ENCODE results near the gene WDFY3. TPM values are rescaled to one million over a fixed set of nuclear protein-coding genes. Genes with fewer than 3 reads are reported as not detected.

Gene WDFY3
- total RNA-seq, 2 experiments from 2014 or later, result 0.09 to 0.38 TPM

DNA sequence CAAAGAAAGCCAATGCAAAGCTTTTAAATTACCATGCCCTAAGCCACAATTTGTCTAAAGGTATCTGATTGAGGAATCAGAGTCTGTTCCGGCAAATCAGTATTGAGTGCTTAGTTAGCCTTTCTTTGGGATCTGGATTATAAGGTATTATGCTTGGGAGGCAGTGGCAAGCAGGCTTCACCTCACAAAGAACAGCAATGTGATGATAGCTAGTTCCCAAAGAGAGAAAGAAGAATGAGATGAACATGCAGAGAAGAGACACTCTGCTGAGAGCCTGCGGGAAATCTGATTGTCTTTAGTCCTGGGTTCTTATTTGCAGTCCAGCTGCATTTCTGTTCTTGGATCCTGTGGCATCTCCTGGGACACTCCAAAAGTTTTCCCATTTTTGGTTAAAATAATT, 35.2 kb downstream of the WDFY3 start:
- Mint-ChIP-seq H3K4me1 (ENCODE audit: low read depth) (no peaks in the 10 kb centered on the region), H3K9me3 (no peaks in the 10 kb centered on the region), H3K36me3 (ENCODE audit: low read depth) (no peaks in the 10 kb centered on the region), H3K27me3 (no peaks in the 10 kb centered on the region), H3K4me3 (no peak overlapping the region), H3K27ac (no peak overlapping the region)
- TF ChIP-seq, protein P1, sequence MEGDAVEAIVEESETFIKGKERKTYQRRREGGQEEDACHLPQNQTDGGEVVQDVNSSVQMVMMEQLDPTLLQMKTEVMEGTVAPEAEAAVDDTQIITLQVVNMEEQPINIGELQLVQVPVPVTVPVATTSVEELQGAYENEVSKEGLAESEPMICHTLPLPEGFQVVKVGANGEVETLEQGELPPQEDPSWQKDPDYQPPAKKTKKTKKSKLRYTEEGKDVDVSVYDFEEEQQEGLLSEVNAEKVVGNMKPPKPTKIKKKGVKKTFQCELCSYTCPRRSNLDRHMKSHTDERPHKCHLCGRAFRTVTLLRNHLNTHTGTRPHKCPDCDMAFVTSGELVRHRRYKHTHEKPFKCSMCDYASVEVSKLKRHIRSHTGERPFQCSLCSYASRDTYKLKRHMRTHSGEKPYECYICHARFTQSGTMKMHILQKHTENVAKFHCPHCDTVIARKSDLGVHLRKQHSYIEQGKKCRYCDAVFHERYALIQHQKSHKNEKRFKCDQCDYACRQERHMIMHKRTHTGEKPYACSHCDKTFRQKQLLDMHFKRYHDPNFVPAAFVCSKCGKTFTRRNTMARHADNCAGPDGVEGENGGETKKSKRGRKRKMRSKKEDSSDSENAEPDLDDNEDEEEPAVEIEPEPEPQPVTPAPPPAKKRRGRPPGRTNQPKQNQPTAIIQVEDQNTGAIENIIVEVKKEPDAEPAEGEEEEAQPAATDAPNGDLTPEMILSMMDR (IDR thresholded peaks at IDR 0.05), result no peak
- no peak for ATAC-seq
- ChIA-PET POLR2A (no interaction called here), CTCF (no interaction called here)
- intact Hi-C loops (cut with micrococcal nuclease), result no loop called here
- DNase-seq, result no peak

DNA sequence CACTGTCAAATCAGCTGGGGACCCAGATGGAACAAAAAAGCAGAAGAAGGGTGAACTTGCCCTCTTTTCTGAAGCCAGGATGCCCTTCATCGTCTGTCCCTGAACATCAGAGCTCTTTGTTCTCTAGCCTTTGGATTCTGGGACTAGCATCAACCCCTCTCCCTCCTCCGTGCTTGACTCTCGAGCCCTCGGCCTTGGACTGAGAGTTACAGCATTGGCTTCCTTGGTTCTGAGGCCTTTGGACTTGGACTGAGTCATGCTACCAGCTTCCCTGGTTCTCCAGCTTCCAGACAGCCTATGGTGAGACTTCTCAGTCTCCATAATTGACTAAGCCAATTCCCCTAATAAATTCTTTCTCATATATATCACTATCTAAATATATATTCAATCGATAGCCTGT, 38.4 kb downstream of the WDFY3 start:
- DNase-seq (no peak), ATAC-seq (no peak)
- Mint-ChIP-seq H3K4me3 (no peak overlapping the region), H3K27me3 (no peaks in the 10 kb centered on the region), H3K36me3 (ENCODE audit: low read depth) (no peaks in the 10 kb centered on the region), H3K27ac (no peak overlapping the region), H3K9me3 (no peaks in the 10 kb centered on the region), H3K4me1 (ENCODE audit: low read depth) (no peaks in the 10 kb centered on the region)
- intact Hi-C loops (cut with micrococcal nuclease), result no loop called here
- ChIA-PET CTCF (no interaction called here), POLR2A (no interaction called here)
- TF ChIP-seq, protein P1 (IDR thresholded peaks at IDR 0.05), result no peak

DNA sequence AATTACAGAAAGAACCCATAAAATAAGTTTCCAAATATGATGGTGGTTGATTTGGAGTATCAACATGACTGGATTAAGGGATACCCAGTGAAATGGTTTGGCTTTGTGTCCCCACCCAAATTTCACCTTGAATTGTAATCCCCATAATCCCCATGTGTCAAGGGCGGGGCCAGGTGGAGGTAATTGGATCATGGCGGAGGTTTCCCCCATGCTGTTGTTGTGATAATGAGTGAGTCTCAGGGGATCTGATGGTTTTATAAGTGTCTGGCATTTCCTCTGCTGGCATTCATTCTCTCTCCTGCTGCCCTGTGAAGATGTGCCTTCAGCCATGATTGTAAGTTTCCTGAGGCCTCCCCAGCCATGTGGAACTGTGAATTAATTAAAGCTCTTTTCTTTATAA, 39.1 kb downstream of the WDFY3 start:
- DNase-seq (no peak), ATAC-seq (no peak)
- Mint-ChIP-seq H3K4me1 (ENCODE audit: low read depth) (no peaks in the 10 kb centered on the region), H3K27ac (no peak overlapping the region), H3K4me3 (no peak overlapping the region), H3K9me3 (no peaks in the 10 kb centered on the region), H3K36me3 (ENCODE audit: low read depth) (no peaks in the 10 kb centered on the region), H3K27me3 (no peaks in the 10 kb centered on the region)
- intact Hi-C loops (cut with micrococcal nuclease), result no loop called here
- ChIA-PET CTCF (no interaction called here), POLR2A (no interaction called here)
- TF ChIP-seq, protein P1 (IDR thresholded peaks at IDR 0.05), result no peak

DNA sequence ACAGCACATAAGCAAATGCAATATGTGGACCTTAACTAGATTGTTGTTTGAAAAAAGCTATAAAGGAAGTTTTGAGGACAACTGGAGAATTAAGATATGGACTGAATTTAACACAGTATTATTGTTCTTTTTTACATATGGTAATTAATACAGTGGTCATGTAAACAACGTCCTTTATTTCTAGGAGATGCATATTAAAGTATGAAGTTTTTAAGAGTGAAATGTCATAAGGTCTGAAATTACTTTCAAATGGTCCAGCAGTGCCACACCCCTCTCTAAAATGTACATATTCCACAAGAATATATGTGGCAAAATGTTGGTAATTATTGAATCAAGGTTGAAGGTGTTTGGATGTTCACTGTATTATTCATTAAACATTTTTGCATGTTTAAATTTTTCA, 40.9 kb downstream of the WDFY3 start:
- TF ChIP-seq, protein P1 (IDR thresholded peaks at IDR 0.05), result no peak
- POLR2A ChIA-PET, result no interaction called here
- H3K27ac Mint-ChIP-seq, result no peak overlapping the region
- DNase-seq (no peak), ATAC-seq (no peak)
- H3K9me3 Mint-ChIP-seq, result no peaks in the 10 kb centered on the region
- CTCF ChIA-PET, result no interaction called here
- no peak overlapping the region for H3K4me3 Mint-ChIP-seq
- no peaks in the 10 kb centered on the region for H3K4me1 Mint-ChIP-seq (ENCODE audit: low read depth)
- H3K27me3 Mint-ChIP-seq, result no peaks in the 10 kb centered on the region
- no peaks in the 10 kb centered on the region for H3K36me3 Mint-ChIP-seq (ENCODE audit: low read depth)
- intact Hi-C loops (cut with micrococcal nuclease), result no loop called here

DNA sequence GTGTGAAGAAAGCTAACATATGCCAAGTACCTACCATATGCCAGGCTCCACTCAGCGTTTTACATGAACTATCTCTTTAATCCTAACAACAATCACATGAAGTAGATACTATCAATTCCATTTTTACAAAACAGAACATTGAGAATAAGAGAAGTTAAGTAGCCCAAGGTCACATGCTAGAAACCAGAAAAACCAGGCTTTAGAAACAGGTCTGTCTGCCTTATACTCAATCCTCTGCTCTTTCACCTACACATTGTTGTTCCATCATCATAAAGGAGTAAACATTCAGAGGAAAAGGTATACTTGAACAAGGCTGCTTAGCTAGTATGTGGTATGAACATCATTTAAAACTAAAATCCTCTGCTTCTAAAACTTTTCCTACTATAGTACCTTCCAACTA, 42.1 kb downstream of the WDFY3 start:
- Mint-ChIP-seq H3K4me1 (ENCODE audit: low read depth) (no peaks in the 10 kb centered on the region), H3K27me3 (no peaks in the 10 kb centered on the region), H3K27ac (no peak overlapping the region), H3K4me3 (no peak overlapping the region), H3K9me3 (no peaks in the 10 kb centered on the region), H3K36me3 (ENCODE audit: low read depth) (no peaks in the 10 kb centered on the region)
- TF ChIP-seq, protein P1 (IDR thresholded peaks at IDR 0.05), result no peak
- intact Hi-C loops (cut with micrococcal nuclease), result no loop called here
- no peak for ATAC-seq
- ChIA-PET CTCF (no interaction called here), POLR2A (no interaction called here)
- DNase-seq, result no peak
